Measurements from ENCODE around the gene EID1.
"Not testable (repeated sequence)": the region's sequence is repeated elsewhere in the genome, so short reads cannot be mapped to it uniquely, and the experiment has no call there.

EID1 gene

GRCh38 chr15:48899793-48900192, 21.9 kb downstream of the EID1 start:
- no peaks in the 10 kb centered on the region for H3K36me3 ChIP-seq (ENCODE audit: control insufficient read depth, insufficient read depth, low read length)
- H3K27me3 ChIP-seq (replicated peaks; ENCODE audit: control insufficient read depth, insufficient read depth, low read length): no peaks in the 10 kb centered on the region
- no peak for DNase-seq (ENCODE audit: extremely low read depth, insufficient read length)
- H3K4me3 ChIP-seq (replicated peaks; ENCODE audit: low read depth, low read length): no peak overlapping the region
- TF ChIP-seq CTCF (IDR thresholded peaks at IDR 0.05; ENCODE audit: insufficient read depth, low read length, poor library complexity, severe bottlenecking): no peak

GRCh38 chr15:48904758-48905157, 26.8 kb downstream of the EID1 start:
- H3K27me3 ChIP-seq (replicated peaks; ENCODE audit: control insufficient read depth, insufficient read depth, low read length): no peaks in the 10 kb centered on the region
- no peak overlapping the region for H3K4me3 ChIP-seq (replicated peaks; ENCODE audit: low read depth, low read length)
- H3K36me3 ChIP-seq (ENCODE audit: control insufficient read depth, insufficient read depth, low read length): no peaks in the 10 kb centered on the region
- no peak for TF ChIP-seq CTCF (IDR thresholded peaks at IDR 0.05; ENCODE audit: insufficient read depth, low read length, poor library complexity, severe bottlenecking)
- DNase-seq (ENCODE audit: extremely low read depth, insufficient read length): no peak

GRCh38 chr15:48905216-48905615, 27.3 kb downstream of the EID1 start:
- H3K27me3 ChIP-seq (replicated peaks; ENCODE audit: control insufficient read depth, insufficient read depth, low read length): no peaks in the 10 kb centered on the region
- no peak for DNase-seq (ENCODE audit: extremely low read depth, insufficient read length)
- no peaks in the 10 kb centered on the region for H3K36me3 ChIP-seq (ENCODE audit: control insufficient read depth, insufficient read depth, low read length)
- no peak overlapping the region for H3K4me3 ChIP-seq (replicated peaks; ENCODE audit: low read depth, low read length)
- no peak for TF ChIP-seq CTCF (IDR thresholded peaks at IDR 0.05; ENCODE audit: insufficient read depth, low read length, poor library complexity, severe bottlenecking)

- no peak for TF ChIP-seq CTCF (IDR thresholded peaks at IDR 0.05; ENCODE audit: insufficient read depth, low read length, poor library complexity, severe bottlenecking)
- no peaks in the 10 kb centered on the region for H3K36me3 ChIP-seq (ENCODE audit: control insufficient read depth, insufficient read depth, low read length)
- H3K4me3 ChIP-seq (replicated peaks; ENCODE audit: low read depth, low read length): no peak overlapping the region
- H3K27me3 ChIP-seq (replicated peaks; ENCODE audit: control insufficient read depth, insufficient read depth, low read length): no peaks in the 10 kb centered on the region
- DNase-seq (ENCODE audit: extremely low read depth, insufficient read length): no peak
These were observed 27.9 kb downstream of the EID1 start for GRCh38 chr15:48905847-48906246.

GRCh38 chr15:48909313-48909712, 31.4 kb downstream of the EID1 start:
- H3K4me3 ChIP-seq (replicated peaks; ENCODE audit: low read depth, low read length); DNase-seq (ENCODE audit: extremely low read depth, insufficient read length); H3K36me3 ChIP-seq (ENCODE audit: control insufficient read depth, insufficient read depth, low read length); H3K27me3 ChIP-seq (replicated peaks; ENCODE audit: control insufficient read depth, insufficient read depth, low read length): not testable (repeated sequence)

GRCh38 chr15:48910554-48910953, 32.6 kb downstream of the EID1 start:
- not testable (repeated sequence) for DNase-seq (ENCODE audit: extremely low read depth, insufficient read length); H3K27me3 ChIP-seq (replicated peaks; ENCODE audit: control insufficient read depth, insufficient read depth, low read length); H3K36me3 ChIP-seq (ENCODE audit: control insufficient read depth, insufficient read depth, low read length); H3K4me3 ChIP-seq (replicated peaks; ENCODE audit: low read depth, low read length)

GRCh38 chr15:48913141-48913540, 35.2 kb downstream of the EID1 start:
- H3K27me3 ChIP-seq (replicated peaks; ENCODE audit: control insufficient read depth, insufficient read depth, low read length): no peaks in the 10 kb centered on the region
- no peak for DNase-seq (ENCODE audit: extremely low read depth, insufficient read length)
- no peak overlapping the region for H3K4me3 ChIP-seq (replicated peaks; ENCODE audit: low read depth, low read length)
- no peak for TF ChIP-seq CTCF (IDR thresholded peaks at IDR 0.05; ENCODE audit: insufficient read depth, low read length, poor library complexity, severe bottlenecking)
- H3K36me3 ChIP-seq (ENCODE audit: control insufficient read depth, insufficient read depth, low read length): no peaks in the 10 kb centered on the region

All from GM06990 (cell line).